HEK293 (cell line): Measurements from ENCODE around the gene RAD51.

Experiments used
- MEIS1 ChIP-seq: sonication (generic); formaldehyde crosslinking; IDR thresholded peaks from 2 replicates; pipeline ENCODE4 v1.8.1; 2022; ENCODE audit warnings: missing genetic modification reagents, mild to moderate bottlenecking, borderline replicate concordance
- ZNF274 ChIP-seq, 2 experiments: fragments of 200-500 bp in 1 of 2; fragments of 450-650 bp in 1 of 2; sonication (Bioruptor generic) in 1 of 2; formaldehyde crosslinking in 1 of 2; IDR thresholded peaks; 2 replicates each; pipeline versions ENCODE4 v1.5.1 to v1.6.1; 2014 to 2016; ENCODE audit warnings: borderline replicate concordance in 1 of 2, inconsistent platforms in 1 of 2, low read length in 1 of 2, missing biosample characterization in 1 of 2, missing genetic modification characterization in 1 of 2
- ZNF398 ChIP-seq: fragments of 450-650 bp; formaldehyde crosslinking; IDR thresholded peaks from 2 replicates; pipeline ENCODE4 v1.5.1; 2017; ENCODE audit warnings: missing biosample characterization, missing genetic modification characterization

- TF ChIP-seq ZNF274 (IDR thresholded peaks at IDR 0.05; ENCODE audit: low read length) (no peak), ZNF274 (tag by site-specific recombination; IDR thresholded peaks at IDR 0.05; ENCODE audit: borderline replicate concordance) (no peak), ZNF398 (tag by site-specific recombination) (no peak), MEIS1 (CRISPR knock-in tag) (no peak)
These were observed 26.7 kb downstream of the RAD51 start for GRCh38 chr15:40721701-40722100.
